SIG-M5 treated with dmso at 0.1 percent for 504 hours (cell line): ENCODE results near the gene RABGAP1L.
A peak's percentile ranks its signal among the peaks of the same experiment; 100 is the strongest.
"Not testable (repeated sequence)": the region's sequence is repeated elsewhere in the genome, so short reads cannot be mapped to it uniquely, and the experiment has no call there.

ENCODE experiments used
- DNase-seq: peaks from one replicate; lab custom pipeline; 2025; ENCODE audit not compliant: unreplicated experiment; lab: John Stamatoyannopoulos, UW

The RABGAP1L gene

GRCh38 chr1:174159252-174160108 lies at the start of gene RABGAP1L:
RABGAP1L (plus strand) TSS chr1:174159520.
- DNase-seq: peak; percentile 93

GRCh38 chr1:174110053-174110452 lies 49.3 kb upstream of the RABGAP1L start:
- DNase-seq: no peak

- no peak for DNase-seq
These were observed 46.7 kb upstream of the RABGAP1L start for GRCh38 chr1:174112489-174113162.

- DNase-seq: no peak
These were observed 45.2 kb upstream of the RABGAP1L start for GRCh38 chr1:174114106-174114505.

GRCh38 chr1:174114788-174115448 lies 44.4 kb upstream of the RABGAP1L start:
- DNase-seq: peak; percentile 94

DNA sequence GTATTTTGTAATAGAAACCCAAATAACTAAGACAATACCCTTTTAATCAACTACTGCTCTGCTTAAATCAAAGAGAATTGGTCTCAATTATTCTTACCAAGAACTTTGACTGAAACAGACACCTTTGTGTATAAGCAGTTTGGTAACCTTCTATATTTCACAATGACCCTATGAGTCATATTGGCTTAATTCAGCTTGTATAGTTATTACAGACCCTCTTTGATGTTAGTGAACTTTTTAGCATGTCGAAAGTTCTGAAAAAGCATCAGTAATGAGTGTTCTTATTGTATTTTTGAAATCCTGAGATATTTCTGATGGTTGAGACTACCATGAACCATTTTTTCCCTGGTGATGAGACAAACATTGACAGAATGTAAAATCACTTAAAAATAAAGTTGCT lies 43.3 kb upstream of the RABGAP1L start:
- DNase-seq: peak; percentile 49

DNA sequence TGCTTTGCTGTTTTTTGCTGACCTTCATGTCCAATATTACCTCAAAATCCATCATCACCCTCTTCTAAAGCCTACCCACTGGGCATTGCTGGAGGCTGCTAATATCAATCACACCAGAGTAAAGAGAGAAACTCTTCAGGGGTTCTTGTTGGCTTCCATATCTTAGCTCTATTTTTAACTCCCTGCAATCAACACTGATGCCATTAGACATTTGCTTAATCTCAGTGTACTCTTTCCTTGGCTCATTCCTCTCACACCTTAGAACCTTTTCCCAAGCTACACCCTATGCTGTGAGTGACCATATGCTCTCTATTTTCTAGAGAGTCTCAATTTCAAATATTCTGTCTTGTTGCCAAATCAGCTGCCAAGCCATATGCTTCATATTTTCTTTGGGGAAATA lies 40.6 kb upstream of the RABGAP1L start:
- no peak for DNase-seq

DNA sequence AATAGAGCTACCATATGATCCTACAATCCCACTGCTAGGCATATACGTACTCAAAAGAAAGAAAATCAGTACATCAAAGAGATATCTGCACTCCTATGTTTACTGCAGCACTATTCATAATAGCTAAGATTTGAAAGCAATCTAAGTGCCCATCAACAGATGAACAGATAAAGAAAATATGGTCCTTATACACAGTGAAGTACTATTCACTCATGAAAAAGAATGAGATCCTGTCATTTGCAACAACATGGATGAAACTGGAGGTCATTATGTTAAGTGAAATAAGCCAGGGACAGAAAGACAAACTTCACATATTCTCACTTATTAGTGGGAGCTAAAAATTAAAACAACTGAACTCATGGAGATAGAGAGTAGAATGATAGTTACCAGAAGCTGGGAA lies 37.0 kb upstream of the RABGAP1L start:
- not testable (repeated sequence) for DNase-seq

DNA sequence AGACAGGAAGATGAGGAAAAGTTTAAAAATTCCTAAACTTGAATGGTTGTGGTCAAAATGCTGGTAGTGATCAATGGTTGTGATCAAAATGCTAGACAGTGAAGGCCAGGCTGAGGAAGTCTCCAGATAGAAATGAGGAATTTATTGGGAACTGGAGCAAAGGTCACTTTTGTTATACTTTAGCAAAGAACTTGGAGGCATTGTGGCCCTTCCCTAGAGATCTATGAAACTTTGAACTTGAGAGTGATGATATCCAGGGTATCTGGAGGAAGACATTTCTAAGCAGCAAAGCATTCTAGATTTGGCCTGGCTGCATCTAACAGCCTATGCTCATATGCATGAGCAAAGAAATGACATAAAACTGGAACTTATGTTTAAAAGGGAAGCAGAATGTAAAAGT lies 35.5 kb upstream of the RABGAP1L start:
- DNase-seq: no peak

DNA sequence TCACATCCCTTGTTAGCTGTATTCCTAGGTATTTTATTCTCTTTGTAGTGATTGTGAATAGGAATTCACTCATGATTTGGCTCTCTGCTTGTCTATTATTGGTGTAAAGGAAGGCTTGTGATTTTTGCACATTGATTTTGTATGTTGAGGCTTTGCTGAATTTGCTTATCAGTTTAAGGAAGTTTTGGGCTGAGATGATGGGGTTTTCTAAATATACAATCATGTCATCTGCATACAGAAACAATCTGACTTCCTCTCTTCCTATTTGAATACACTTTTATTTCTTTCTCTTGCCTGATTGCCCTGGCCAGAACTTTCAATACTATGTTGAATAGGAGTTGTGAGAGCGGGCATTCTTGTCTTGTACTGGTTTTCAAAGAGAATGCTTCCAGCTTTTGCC lies 32.1 kb upstream of the RABGAP1L start:
- not testable (repeated sequence) for DNase-seq

DNA sequence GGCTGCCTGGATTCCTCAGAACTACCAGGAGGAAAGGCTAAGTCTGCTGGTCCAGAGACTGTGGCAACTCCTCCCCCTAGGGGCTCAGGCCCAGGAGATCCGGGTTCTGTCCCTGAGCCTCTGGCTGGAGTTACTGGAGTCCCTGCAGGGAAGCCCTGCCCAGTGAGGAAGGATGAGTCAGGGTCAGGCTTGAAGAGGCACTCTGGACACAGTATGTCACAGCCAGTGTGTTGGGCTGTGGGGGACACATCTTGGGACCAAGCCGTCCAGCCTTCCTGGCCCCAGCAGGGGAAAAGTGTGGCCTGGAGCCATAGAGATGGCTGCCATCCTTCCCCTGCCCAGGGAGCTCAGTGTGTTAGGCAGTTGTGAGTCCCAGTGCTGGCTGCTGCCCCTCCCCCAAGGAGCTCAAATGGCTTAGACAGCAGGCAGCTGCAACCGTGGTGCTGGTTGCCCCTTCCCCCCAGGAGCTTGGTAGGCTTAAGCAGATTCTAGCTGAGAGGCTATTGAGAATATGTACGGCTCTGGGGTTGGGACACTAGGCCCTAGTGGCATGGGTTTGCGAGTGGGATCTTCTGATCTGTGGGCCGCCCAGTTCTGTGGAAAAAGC lies 28.2 kb upstream of the RABGAP1L start:
- no peak for DNase-seq

DNA sequence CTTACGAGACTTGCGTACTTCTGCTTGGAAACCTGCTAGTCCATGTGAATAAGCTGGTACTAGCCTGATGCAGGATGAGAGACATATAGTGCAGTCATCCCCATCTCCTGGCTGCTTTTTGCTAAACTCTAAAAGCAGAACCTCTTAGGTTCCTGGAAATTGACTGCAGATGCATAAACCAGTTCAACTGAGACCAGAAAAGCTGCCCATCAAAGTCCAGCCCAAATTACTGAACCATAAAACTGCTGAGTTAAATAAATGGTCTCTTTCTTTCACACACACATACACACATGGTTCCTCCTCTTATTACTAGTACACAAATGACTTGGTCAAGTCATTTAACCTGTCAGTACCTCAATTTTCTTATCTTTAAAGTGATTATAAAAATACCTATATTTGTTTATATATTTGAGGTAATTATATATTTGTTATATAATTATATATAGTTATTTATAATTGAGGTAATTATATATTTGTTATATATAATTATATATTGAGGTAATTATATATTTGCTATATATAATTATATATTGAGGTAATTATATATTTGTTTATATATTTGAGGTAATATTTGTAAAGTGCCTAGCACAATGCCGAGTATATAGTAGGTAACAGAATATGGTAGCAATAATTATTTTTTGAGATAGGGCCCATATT lies 25.2 kb upstream of the RABGAP1L start:
- DNase-seq: no peak

DNA sequence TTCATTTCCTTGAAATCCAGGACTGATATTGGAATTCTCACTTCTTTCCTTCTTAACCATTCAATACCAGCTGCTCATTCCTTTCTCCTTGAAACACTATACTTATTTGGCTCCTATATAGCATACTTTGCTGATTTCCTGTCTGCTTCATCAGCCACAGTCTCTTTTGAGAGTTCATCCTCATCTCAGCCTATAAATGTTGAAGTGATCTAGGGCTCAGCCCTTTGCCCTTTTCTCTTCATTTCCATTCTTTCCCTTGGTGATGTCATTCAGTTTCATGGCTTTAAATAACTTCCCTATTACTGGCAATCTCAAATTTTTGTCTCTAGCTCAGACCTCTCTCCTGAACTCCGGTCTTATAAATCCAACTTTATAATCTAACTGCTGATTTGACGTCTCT lies 24.1 kb upstream of the RABGAP1L start:
- DNase-seq: no peak

GRCh38 chr1:174136714-174137113 lies 22.6 kb upstream of the RABGAP1L start:
- no peak for DNase-seq

- no peak for DNase-seq
These were observed 16.5 kb upstream of the RABGAP1L start for GRCh38 chr1:174142836-174143235.

DNA sequence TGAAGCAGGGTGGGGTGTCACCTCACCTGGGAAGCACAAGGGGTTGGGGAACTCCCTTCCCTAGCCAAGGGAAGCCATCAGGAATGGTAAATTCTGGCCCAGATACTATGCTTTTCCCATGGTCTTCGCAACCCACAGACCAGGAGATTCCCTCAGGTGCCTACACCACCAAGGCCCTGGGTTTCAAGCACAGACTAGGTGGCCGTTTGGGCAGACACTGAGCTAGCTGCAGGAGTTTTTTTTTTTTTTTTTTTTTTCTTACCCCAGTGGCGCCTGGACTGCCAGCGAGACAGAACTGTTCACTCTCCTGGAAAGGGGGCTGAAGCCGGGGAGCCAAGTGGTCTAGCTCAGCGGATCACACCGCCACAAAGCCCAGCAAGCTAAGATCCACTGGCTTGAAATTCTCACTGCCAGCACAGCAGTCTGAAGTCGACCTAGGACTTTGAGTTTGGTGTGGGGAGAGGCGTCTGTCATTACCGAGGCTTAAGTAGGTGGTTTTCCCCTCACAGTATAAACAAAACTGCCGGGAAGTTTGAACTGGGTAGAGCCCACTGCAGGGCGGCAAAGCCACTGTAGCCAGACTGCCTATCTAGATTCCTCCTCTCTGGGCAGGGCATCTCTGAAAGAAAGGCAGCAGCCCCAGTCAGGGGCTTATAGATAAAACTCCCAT lies 15.5 kb upstream of the RABGAP1L start:
- not testable (repeated sequence) for DNase-seq

- not testable (repeated sequence) for DNase-seq
These were observed 14.9 kb upstream of the RABGAP1L start for GRCh38 chr1:174144397-174144783.

DNA sequence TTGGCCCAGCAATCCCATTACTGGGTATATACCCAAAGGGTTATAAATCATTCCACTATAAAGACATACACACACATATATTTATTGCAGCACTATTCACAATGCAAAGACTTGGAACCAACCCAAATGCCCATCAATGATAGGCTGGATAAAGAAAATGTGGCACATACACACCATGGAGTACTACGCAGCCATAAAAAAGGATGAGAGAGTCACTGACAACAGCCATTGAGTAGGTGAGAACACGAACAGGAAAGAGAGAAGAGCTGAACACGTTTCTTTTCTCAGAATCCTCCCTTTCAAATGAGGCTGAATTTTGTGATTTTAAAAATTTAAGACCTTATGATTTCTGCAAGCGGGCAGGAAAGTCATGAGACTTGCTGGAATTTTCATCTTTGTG lies 10.1 kb upstream of the RABGAP1L start:
- DNase-seq: no peak

GRCh38 chr1:174150499-174150898 lies 8.8 kb upstream of the RABGAP1L start:
- no peak for DNase-seq

DNA sequence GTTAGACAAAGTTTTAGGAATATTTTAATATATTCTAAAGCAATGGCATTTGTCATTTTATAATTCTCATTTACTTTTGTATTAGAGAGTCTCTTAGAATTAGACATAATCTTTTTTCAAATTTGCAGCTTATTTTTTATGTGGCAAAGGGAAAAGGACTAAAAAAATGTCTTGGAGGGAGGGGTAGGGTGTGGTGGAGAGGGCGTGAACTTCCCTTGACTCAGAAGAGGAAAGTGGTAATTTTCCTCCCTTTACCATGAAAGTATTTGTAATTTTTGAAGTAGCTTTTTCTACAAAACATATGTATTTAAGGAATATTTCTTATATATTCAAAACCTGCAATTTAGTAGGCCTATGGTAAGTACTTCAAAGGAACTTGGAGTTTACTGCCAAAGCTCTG lies 6.9 kb upstream of the RABGAP1L start:
- DNase-seq: no peak
